H1 (cell line): ENCODE data around the gene CYB561D2. TPM values are rescaled to one million over a fixed set of nuclear protein-coding genes. Genes with fewer than 3 reads are reported as not detected.
"Not testable (repeated sequence)": the region's sequence is repeated elsewhere in the genome, so short reads cannot be mapped to it uniquely, and the experiment has no call there.

Source experiments
- CTCF ChIA-PET: fragments of 300-600 bp; sonication (Branson Sonifier 250); formaldehyde crosslinking; loops from one replicate; lab custom pipeline; 2021; ENCODE audit not compliant: partially characterized antibody; lab: Charles Lee
- POLR2A ChIA-PET: fragments of 300-600 bp; sonication (Branson Sonifier 250); formaldehyde crosslinking; loops from one replicate; lab custom pipeline; 2021; ENCODE audit warnings: inconsistent platforms; ENCODE audit not compliant: partially characterized antibody; lab: Charles Lee
- DNase-seq, 2 experiments: peaks; one replicate each; pipeline versions ENCODE4 v3.0.0 to v3.0.0-alpha.2; 2010 to 2022; ENCODE audit warnings: low spot score in 2 of 2, low read depth in 1 of 2, mixed read lengths in 1 of 2
- FAIRE-seq: peaks from 2 replicates; lab custom pipeline; 2011; peaks lifted over from hg19 to GRCh38; lab: Jason Lieb, UNC
- H2AFZ ChIP-seq: 2 replicates; pipeline ENCODE4 v1.8.1; 2012; ENCODE audit warnings: low read length, inconsistent platforms
- H2AK5ac ChIP-seq: 2 replicates; pipeline ENCODE4 v1.6.1; 2013; ENCODE audit warnings: low read depth, low read length
- H2BK120ac ChIP-seq: replicated peaks from 2 replicates; pipeline ENCODE3; 2013; ENCODE audit warnings: low read depth, low read length, inconsistent platforms
- H2BK12ac ChIP-seq: 2 replicates; pipeline ENCODE4 v1.6.1; 2013; ENCODE audit warnings: low read depth, low read length
- H2BK15ac ChIP-seq: 2 replicates; pipeline ENCODE4 v1.6.1; 2013; ENCODE audit warnings: low read length
- H2BK20ac ChIP-seq: 2 replicates; pipeline ENCODE4 v1.6.1; 2013; ENCODE audit warnings: low read length
- H2BK5ac ChIP-seq: 2 replicates; pipeline ENCODE4 v1.6.1; 2013; ENCODE audit warnings: low read depth, low read length
- H3K14ac ChIP-seq: 2 replicates; pipeline ENCODE4 v1.6.1; 2013; ENCODE audit warnings: inconsistent platforms; ENCODE audit not compliant: insufficient read length
- H3K18ac ChIP-seq: 2 replicates; pipeline ENCODE4 v1.6.1; 2013; ENCODE audit warnings: low read length; ENCODE audit errors: extremely low read depth
- H3K23ac ChIP-seq: 2 replicates; pipeline ENCODE4 v1.6.1; 2013; ENCODE audit warnings: inconsistent platforms; ENCODE audit not compliant: insufficient read length
- H3K23me2 ChIP-seq: 2 replicates; pipeline ENCODE4 v1.6.1; 2013; ENCODE audit warnings: low read depth, low read length
- H3K27ac ChIP-seq: 2 replicates; pipeline ENCODE4 v1.6.1; 2011; ENCODE audit warnings: low read depth, low read length, inconsistent platforms
- H3K27me3 ChIP-seq, 4 experiments: replicated peaks in 1 of 4; 1 replicate in 1 of 4; 2 replicates in 3 of 4; pipeline versions ENCODE4 v1.6.1 to v1.8.1; 2011 to 2013; ENCODE audit warnings: low read length in 3 of 4, mild to moderate bottlenecking in 3 of 4, inconsistent platforms in 2 of 4, mixed read lengths in 2 of 4, moderate library complexity in 1 of 4; ENCODE audit not compliant: control insufficient read depth in 3 of 4, insufficient read depth in 3 of 4; ENCODE audit errors: extremely low read depth in 1 of 4
- H3K36me3 ChIP-seq, 4 experiments: 2 replicates each; pipeline versions ENCODE4 v1.6.1 to v1.8.1; 2011 to 2013; ENCODE audit warnings: mild to moderate bottlenecking in 4 of 4, low read length in 3 of 4, moderate library complexity in 2 of 4, control low read depth in 1 of 4, inconsistent platforms in 1 of 4; ENCODE audit not compliant: insufficient read depth in 4 of 4, control insufficient read depth in 2 of 4
- H3K4ac ChIP-seq: replicated peaks from 2 replicates; pipeline ENCODE3; 2013; ENCODE audit warnings: low read length, low read depth, mixed read lengths, inconsistent platforms; ENCODE audit not compliant: insufficient read length
- H3K4me1 ChIP-seq, 4 experiments: replicated peaks in 1 of 4; 1 replicate in 1 of 4; 2 replicates in 3 of 4; pipeline versions ENCODE4 v1.6.1 to v1.8.1; 2011 to 2013; ENCODE audit warnings: low read length in 3 of 4, inconsistent platforms in 2 of 4, mixed read lengths in 1 of 4; ENCODE audit not compliant: insufficient read depth in 4 of 4, control insufficient read depth in 3 of 4
- H3K4me2 ChIP-seq, 2 experiments: 2 replicates each; pipeline versions ENCODE4 v1.6.1 to v1.8.1; 2011 to 2013; ENCODE audit warnings: low read depth in 2 of 2, low read length in 2 of 2, control low read depth in 1 of 2, inconsistent platforms in 1 of 2, mild to moderate bottlenecking in 1 of 2; ENCODE audit not compliant: insufficient read depth in 1 of 2
- H3K4me3 ChIP-seq, 4 experiments: fragments of 200-600, 300-600 bp in 1 of 4; sonication (generic), shearing (Covaris generic), sonication (Bioruptor Twin) in 1 of 4; 2 replicates each; pipeline versions ENCODE4 v1.5.1 to v1.8.1; 2011 to 2016; ENCODE audit warnings: low read length in 4 of 4, low read depth in 3 of 4, control low read depth in 2 of 4, inconsistent platforms in 2 of 4, mild to moderate bottlenecking in 2 of 4, mixed read lengths in 1 of 4, moderate library complexity in 1 of 4; ENCODE audit not compliant: insufficient read depth in 2 of 4; ENCODE audit errors: extremely low read depth in 1 of 4
- H3K56ac ChIP-seq: replicated peaks from 2 replicates; pipeline ENCODE3; 2013; ENCODE audit warnings: low read depth, mild to moderate bottlenecking, mixed read lengths, low read length, inconsistent platforms; ENCODE audit not compliant: insufficient read length
- H3K79me1 ChIP-seq: 2 replicates; pipeline ENCODE4 v1.6.1; 2013; ENCODE audit warnings: low read depth, low read length, control low read depth
- H3K79me2 ChIP-seq, 2 experiments: 2 replicates each; pipeline versions ENCODE4 v1.6.1 to v1.8.1; 2012 to 2013; ENCODE audit warnings: low read length in 2 of 2, mild to moderate bottlenecking in 2 of 2, inconsistent platforms in 1 of 2; ENCODE audit not compliant: insufficient read depth in 2 of 2, control insufficient read depth in 1 of 2
- H3K9ac ChIP-seq, 4 experiments: replicated peaks in 1 of 4; 1 replicate in 1 of 4; 2 replicates in 3 of 4; pipeline versions ENCODE4 v1.6.1 to v1.8.1; 2011 to 2013; ENCODE audit warnings: low read depth in 3 of 4, low read length in 3 of 4, control low read depth in 2 of 4, mild to moderate bottlenecking in 2 of 4, moderate library complexity in 2 of 4, inconsistent platforms in 1 of 4; ENCODE audit errors: extremely low read depth in 1 of 4
- H3K9me3 ChIP-seq, 2 experiments: 2 replicates each; pipeline versions ENCODE4 v1.6.1 to v1.8.1; 2012 to 2013; ENCODE audit warnings: mild to moderate bottlenecking in 2 of 2, moderate library complexity in 2 of 2, control low read depth in 1 of 2, inconsistent platforms in 1 of 2, low read depth in 1 of 2, low read length in 1 of 2, mixed read lengths in 1 of 2; ENCODE audit not compliant: insufficient read depth in 2 of 2
- H4K20me1 ChIP-seq, 2 experiments: replicated peaks in 1 of 2; 2 replicates each; pipeline versions ENCODE3 to v1.8.1; 2011 to 2013; ENCODE audit warnings: inconsistent platforms in 2 of 2, low read length in 2 of 2, mild to moderate bottlenecking in 1 of 2; ENCODE audit not compliant: insufficient read depth in 2 of 2, control insufficient read depth in 1 of 2
- H4K5ac ChIP-seq: 2 replicates; pipeline ENCODE4 v1.6.1; 2013; ENCODE audit warnings: low read length, low read depth, mixed read lengths, inconsistent platforms; ENCODE audit not compliant: insufficient read length
- H4K8ac ChIP-seq: 2 replicates; pipeline ENCODE4 v1.8.0; 2013; ENCODE audit warnings: mild to moderate bottlenecking, moderate library complexity, low read length, inconsistent platforms; ENCODE audit not compliant: insufficient read depth; ENCODE audit errors: extremely low read depth
- H4K91ac ChIP-seq: replicated peaks from 2 replicates; pipeline ENCODE3; 2013; ENCODE audit warnings: low read length, mixed read lengths, inconsistent platforms; ENCODE audit not compliant: insufficient read length
- WGBS, 2 experiments: shearing (Covaris generic) in 1 of 2; methylation state at CpG; one replicate each; pipeline versions ENCODE4 v1.1.6 to v1.1.7; 2013 to 2015; ENCODE audit warnings: low lambda C conversion rate in 2 of 2, mixed read lengths in 2 of 2, inconsistent platforms in 1 of 2, low coverage in 1 of 2, missing lambda C conversion rate in 1 of 2; ENCODE audit not compliant: insufficient replicate concordance in 2 of 2, insufficient coverage in 1 of 2, insufficient read length in 1 of 2; ENCODE audit errors: extremely low coverage in 1 of 2, missing lambda C conversion rate in 1 of 2; 5-methylcytosine and 5-hydroxymethylcytosine counted together
- polyA plus RNA-seq, 7 experiments: library from polyadenylated mRNA; depleted of rRNA in 3 of 7; stranded (reverse) in 5 of 7; unstranded in 2 of 7; fragments of >200 nt in 5 of 7; fragments of 200-250 nt in 2 of 7; gene quantifications; 1 replicate in 5 of 7; 2 replicates in 1 of 7; 4 replicates in 1 of 7; pipeline versions ENCODE4 v1.2.1 to v1.2.3, GENCODE V29; 2011 to 2013; ENCODE audit warnings: missing spikeins in 2 of 7, mixed read lengths in 2 of 7
- total RNA-seq: library from RNA; stranded (reverse); fragmentation: NEBNext Ultra II Directional; extraction: Animal tissue kit (Norgen Biotek cat#: 25700); gene quantifications from 2 replicates; pipeline ENCODE4 v1.2.1, GENCODE V29; 2021

CYB561D2 gene
- total and polyA plus RNA-seq, 2 of the 8 experiments (the other 6 are each of a cell fraction or from before 2014, with no cell fraction given), result 9.8 to 34.0 TPM

DNA sequence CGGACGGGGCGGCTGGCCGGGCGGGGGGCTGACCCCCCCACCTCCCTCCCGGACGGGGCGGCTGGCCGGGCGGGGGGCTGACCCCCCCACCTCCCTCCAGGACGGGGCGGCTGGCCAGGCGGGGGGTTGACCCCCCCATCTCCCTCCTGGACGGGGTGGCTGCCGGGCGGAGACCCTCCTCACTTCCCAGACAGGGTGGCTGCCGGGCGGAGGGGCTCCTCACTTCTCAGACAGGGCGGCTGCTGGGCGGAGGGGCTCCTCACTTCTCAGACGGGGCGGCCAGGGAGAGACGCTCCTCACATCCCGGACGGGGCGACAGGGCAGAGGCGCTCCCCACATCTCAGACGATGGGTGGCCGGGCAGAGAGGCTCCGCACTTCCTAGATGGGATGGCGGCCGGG, 38.6 kb upstream of the CYB561D2 start:
- H3K4me2 ChIP-seq, H3K36me3 ChIP-seq, H4K91ac ChIP-seq, H2BK12ac ChIP-seq, POLR2A ChIA-PET, H3K56ac ChIP-seq, FAIRE-seq, H3K18ac ChIP-seq, DNase-seq, CTCF ChIA-PET, H3K9ac ChIP-seq, H3K23me2 ChIP-seq, H4K5ac ChIP-seq, H3K4me3 ChIP-seq, H4K8ac ChIP-seq, H2AK5ac ChIP-seq, H2BK120ac ChIP-seq, H2BK20ac ChIP-seq, H2BK5ac ChIP-seq, H3K14ac ChIP-seq, H3K27ac ChIP-seq, H3K79me1 ChIP-seq, H3K27me3 ChIP-seq, H3K23ac ChIP-seq, H2BK15ac ChIP-seq, H2AFZ ChIP-seq, H3K4me1 ChIP-seq, H3K4ac ChIP-seq, H3K79me2 ChIP-seq: not testable (repeated sequence)
- H3K9me3 ChIP-seq, result peaks cover 9 to 25% of the 10 kb centered on the region in 2 experiments; a peak in 3 of 4 replicates
- 90% methylated on average over 6 of the region's 32 CpGs; no CpG with 5 or more reads in 1 of the 2 experiments for WGBS, 2 experiments
- H4K20me1 ChIP-seq, result peaks cover 7 to 10% of the 10 kb centered on the region in 2 experiments
